Measurements from ENCODE around the gene NGF.

Gene NGF

DNA sequence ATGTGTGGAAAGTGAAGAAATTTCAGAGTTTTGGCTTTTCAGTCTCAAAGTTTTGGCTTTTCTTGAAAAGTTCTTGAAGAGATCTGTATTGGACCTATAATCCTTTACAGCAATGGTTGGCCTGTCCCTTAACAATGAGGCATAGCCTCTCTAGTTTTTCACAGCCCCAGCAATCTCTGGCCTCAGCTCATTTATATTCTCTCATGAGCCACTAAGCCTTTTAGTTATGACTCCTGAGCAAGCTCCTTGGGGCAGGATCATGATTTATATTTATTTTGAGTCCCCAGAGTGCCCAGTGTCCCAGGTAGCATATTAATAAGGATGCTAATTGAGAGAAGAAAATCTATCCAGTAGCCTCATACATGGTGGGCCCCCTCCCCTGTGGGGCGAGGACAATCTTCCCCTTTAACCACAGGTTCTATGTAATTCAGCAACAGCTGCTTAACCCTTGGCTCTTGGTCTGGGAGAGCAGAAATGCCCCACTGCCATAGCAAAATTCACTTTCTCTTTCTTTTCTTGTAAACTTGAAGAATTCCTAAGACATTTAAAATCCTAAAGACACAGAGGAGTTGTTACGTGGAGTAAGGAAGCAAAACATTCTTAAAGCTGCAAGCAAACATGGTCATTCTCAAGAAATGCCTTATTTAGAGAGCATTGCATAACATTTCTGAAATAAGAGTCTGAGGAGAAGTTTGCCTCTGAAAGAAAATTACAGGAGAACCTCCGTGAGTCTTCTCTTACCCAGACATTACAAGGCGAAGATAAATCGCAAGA lies 6.3 kb downstream of the NGF start:
- no peaks in the 10 kb centered on the region for H3K9me3 ChIP-seq
- no peak for DNase-seq
- no peaks in the 10 kb centered on the region for H3K27me3 ChIP-seq
- no peaks in the 10 kb centered on the region for H3K36me3 ChIP-seq
- TF ChIP-seq, protein P1, sequence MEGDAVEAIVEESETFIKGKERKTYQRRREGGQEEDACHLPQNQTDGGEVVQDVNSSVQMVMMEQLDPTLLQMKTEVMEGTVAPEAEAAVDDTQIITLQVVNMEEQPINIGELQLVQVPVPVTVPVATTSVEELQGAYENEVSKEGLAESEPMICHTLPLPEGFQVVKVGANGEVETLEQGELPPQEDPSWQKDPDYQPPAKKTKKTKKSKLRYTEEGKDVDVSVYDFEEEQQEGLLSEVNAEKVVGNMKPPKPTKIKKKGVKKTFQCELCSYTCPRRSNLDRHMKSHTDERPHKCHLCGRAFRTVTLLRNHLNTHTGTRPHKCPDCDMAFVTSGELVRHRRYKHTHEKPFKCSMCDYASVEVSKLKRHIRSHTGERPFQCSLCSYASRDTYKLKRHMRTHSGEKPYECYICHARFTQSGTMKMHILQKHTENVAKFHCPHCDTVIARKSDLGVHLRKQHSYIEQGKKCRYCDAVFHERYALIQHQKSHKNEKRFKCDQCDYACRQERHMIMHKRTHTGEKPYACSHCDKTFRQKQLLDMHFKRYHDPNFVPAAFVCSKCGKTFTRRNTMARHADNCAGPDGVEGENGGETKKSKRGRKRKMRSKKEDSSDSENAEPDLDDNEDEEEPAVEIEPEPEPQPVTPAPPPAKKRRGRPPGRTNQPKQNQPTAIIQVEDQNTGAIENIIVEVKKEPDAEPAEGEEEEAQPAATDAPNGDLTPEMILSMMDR (IDR thresholded peaks at IDR 0.05; ENCODE audit: low read depth, low read length): no peak
- no peaks in the 10 kb centered on the region for H3K4me1 ChIP-seq
- H3K4me3 ChIP-seq (ENCODE audit: low read depth, low read length): no peak overlapping the region

DNA sequence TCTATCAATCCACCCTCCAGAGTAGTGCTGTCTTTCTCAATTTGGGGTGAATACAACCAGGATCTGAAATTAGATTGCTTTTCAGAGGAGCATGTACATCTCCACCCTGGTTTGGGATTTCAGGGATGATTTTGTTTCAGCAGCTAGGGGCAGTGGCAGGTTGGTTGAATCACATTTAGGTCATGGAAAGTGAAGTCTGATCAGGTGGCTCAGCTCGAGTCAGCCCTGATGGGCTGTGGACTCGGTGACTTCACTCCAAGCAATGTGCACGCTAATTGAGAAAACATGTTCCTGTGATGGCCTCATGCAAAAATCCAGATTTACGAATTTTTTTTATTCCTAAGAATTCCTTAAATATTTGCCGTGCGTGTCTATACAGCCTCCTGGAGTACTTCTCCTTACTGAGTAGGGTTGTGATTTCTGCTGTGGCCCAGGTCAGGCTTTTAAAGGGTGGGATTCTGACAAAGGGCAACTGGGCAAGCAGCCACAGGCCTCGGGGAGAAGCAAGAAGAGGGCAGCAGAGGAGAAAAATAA lies 7.5 kb downstream of the NGF start:
- Histone ChIP-seq H3K9me3 (no peaks in the 10 kb centered on the region), H3K4me3 (ENCODE audit: low read depth, low read length) (no peak overlapping the region), H3K4me1 (no peaks in the 10 kb centered on the region), H3K36me3 (no peaks in the 10 kb centered on the region), H3K27me3 (no peaks in the 10 kb centered on the region)
- TF ChIP-seq, protein P1 (IDR thresholded peaks at IDR 0.05; ENCODE audit: low read depth, low read length): no peak
- no peak for DNase-seq

DNA sequence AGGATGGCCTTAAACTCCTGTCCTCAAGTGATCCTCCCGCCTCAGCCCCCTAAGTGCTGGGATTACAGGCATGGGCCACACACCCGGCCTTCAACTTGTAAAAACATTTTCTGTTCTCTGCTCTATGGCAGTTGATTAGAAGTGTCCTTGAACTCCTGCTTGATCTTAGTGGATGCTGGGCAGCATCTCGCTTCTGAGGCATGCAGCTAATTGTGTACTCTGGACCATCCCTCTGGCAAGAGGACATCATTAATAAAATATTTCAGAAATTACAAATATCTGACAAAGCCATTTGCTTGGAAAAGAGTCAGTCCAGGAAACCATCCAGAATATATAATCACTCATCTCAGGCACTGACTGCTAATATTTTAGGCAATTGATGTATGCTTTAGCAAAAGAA lies 8.1 kb downstream of the NGF start:
- H3K4me1 ChIP-seq: no peaks in the 10 kb centered on the region
- H3K4me3 ChIP-seq (ENCODE audit: low read depth, low read length): no peak overlapping the region
- no peak for DNase-seq
- no peaks in the 10 kb centered on the region for H3K36me3 ChIP-seq
- no peaks in the 10 kb centered on the region for H3K9me3 ChIP-seq
- no peaks in the 10 kb centered on the region for H3K27me3 ChIP-seq
- TF ChIP-seq, protein P1 (IDR thresholded peaks at IDR 0.05; ENCODE audit: low read depth, low read length): no peak

DNA sequence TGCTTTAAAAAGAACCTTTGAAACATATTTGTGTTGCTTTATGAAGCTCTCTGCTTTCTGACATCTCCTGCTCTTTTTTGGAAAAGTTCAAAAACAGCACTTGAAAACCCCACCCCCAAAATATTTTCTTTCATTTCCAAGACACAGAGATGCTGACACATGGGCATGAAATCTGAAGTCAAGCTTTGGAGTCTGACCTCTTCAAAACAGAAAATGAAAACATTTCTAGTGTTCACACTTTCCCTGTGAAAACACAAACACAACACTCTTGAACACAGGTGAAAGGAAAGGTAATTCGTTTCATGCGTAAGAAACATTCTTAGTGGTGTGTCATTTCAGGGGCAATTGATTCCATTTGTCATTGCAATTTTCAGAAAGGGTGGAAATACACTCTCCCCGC lies 10.8 kb downstream of the NGF start:
- Histone ChIP-seq H3K4me3 (ENCODE audit: low read depth, low read length) (no peak overlapping the region), H3K36me3 (no peaks in the 10 kb centered on the region), H3K9me3 (no peaks in the 10 kb centered on the region), H3K27me3 (no peaks in the 10 kb centered on the region), H3K4me1 (no peaks in the 10 kb centered on the region)
- TF ChIP-seq, protein P1 (IDR thresholded peaks at IDR 0.05; ENCODE audit: low read depth, low read length): no peak
- DNase-seq: no peak

DNA sequence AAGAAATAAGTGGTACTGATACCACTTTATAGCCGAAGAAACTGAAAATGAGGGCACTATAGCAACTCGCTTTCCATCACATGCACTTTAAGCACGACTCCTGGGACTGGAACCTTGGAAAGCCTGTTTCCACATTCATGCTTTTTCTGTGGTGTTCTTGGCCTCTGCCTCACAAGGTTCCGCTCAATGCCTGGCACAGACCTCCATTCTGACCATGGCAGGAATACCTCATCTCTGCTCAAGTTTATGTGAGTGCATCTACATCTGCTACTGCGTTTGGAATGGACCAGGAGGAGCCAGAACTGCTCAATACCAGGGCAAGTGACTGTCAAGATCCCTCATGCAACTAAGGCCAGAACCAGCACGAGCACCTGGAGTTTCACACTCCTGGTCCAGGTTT lies 11.6 kb downstream of the NGF start:
- H3K9me3 ChIP-seq: no peaks in the 10 kb centered on the region
- no peaks in the 10 kb centered on the region for H3K4me1 ChIP-seq
- H3K4me3 ChIP-seq (ENCODE audit: low read depth, low read length): no peak overlapping the region
- no peak for DNase-seq
- no peaks in the 10 kb centered on the region for H3K36me3 ChIP-seq
- TF ChIP-seq, protein P1 (IDR thresholded peaks at IDR 0.05; ENCODE audit: low read depth, low read length): no peak
- no peaks in the 10 kb centered on the region for H3K27me3 ChIP-seq

DNA sequence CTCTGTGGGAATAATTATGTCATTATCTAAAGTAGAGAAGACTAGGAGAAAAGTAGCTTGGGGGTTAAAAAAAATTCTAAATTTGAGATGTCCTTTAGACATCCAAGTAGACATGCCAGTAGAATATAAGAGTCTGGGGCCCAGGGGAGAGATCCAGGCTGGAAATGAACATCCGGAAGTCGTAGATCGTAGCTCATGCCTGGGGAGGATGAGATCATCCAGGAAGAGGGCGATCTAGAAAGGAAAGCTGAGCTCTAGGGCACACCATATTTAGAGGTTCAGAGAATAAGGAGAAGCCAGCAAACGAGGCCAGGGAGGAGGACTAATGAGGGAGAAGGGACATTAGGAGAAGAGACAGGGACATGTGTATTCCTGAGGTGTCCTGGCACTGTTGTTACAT lies 12.2 kb downstream of the NGF start:
- TF ChIP-seq, protein P1 (IDR thresholded peaks at IDR 0.05; ENCODE audit: low read depth, low read length): no peak
- H3K4me3 ChIP-seq (ENCODE audit: low read depth, low read length): no peak overlapping the region
- no peak for DNase-seq
- H3K4me1 ChIP-seq: no peaks in the 10 kb centered on the region
- no peaks in the 10 kb centered on the region for H3K27me3 ChIP-seq
- H3K9me3 ChIP-seq: no peaks in the 10 kb centered on the region
- no peaks in the 10 kb centered on the region for H3K36me3 ChIP-seq
